Liver (tissue), 9 donors: ENCODE data around the gene POGZ. TPM values are rescaled to one million over a fixed set of nuclear protein-coding genes. Genes with fewer than 3 reads are reported as not detected.

Experiments used
- DNase-seq: peaks from one replicate; pipeline ENCODE4 v3.0.0-alpha.2; 2017; ENCODE audit warnings: low spot score
- H3K27ac ChIP-seq, 2 donors: one replicate each; pipeline ENCODE4 v1.7.0; 2013; ENCODE audit warnings: inconsistent platforms in 2 of 2, low read length in 2 of 2, control low read depth in 1 of 2, low read depth in 1 of 2, mild to moderate bottlenecking in 1 of 2
- H3K27me3 ChIP-seq, 4 donors: one replicate each; pipeline versions ENCODE4 v1.6.1 to v1.7.0; 2013; ENCODE audit warnings: low read length in 3 of 4, inconsistent platforms in 1 of 4, mild to moderate bottlenecking in 1 of 4, moderate library complexity in 1 of 4; ENCODE audit not compliant: control insufficient read depth in 4 of 4, insufficient read depth in 4 of 4
- H3K36me3 ChIP-seq, 4 donors: one replicate each; pipeline versions ENCODE4 v1.6.1 to v1.7.0; 2013; ENCODE audit warnings: low read length in 3 of 4, mild to moderate bottlenecking in 3 of 4, low read depth in 1 of 4, moderate library complexity in 1 of 4; ENCODE audit not compliant: control insufficient read depth in 4 of 4, insufficient read depth in 3 of 4
- H3K4me1 ChIP-seq, 4 donors: one replicate each; pipeline versions ENCODE4 v1.6.1 to v1.7.0; 2013; ENCODE audit warnings: low read length in 3 of 4, mild to moderate bottlenecking in 3 of 4, moderate library complexity in 1 of 4; ENCODE audit not compliant: control insufficient read depth in 4 of 4, insufficient read depth in 4 of 4
- H3K4me3 ChIP-seq, 3 donors: one replicate each; pipeline versions ENCODE4 v1.6.1 to v1.7.0; 2013; ENCODE audit warnings: low read length in 3 of 3, control low read depth in 1 of 3, low read depth in 1 of 3, mild to moderate bottlenecking in 1 of 3
- H3K9ac ChIP-seq, 2 donors: one replicate each; pipeline ENCODE4 v1.7.0; 2013; ENCODE audit warnings: low read length in 2 of 2, mild to moderate bottlenecking in 2 of 2, moderate library complexity in 2 of 2, control low read depth in 1 of 2, low read depth in 1 of 2
- H3K9me3 ChIP-seq, 4 donors: one replicate each; pipeline versions ENCODE4 v1.6.1 to v1.7.0; 2013; ENCODE audit warnings: low read length in 3 of 4; ENCODE audit not compliant: control insufficient read depth in 4 of 4
- ATF3 ChIP-seq: IDR thresholded peaks from 2 replicates; pipeline ENCODE4 v1.6.1; 2016; ENCODE audit warnings: antibody characterized with exemption
- CTCF ChIP-seq: fragments of 150-350 bp; IDR thresholded peaks from 2 replicates; pipeline ENCODE4 v1.5.1; 2017; ENCODE audit warnings: improper control_type of control experiment, low read depth, low read length; ENCODE audit not compliant: missing input control
- EGR1 ChIP-seq, 2 donors: IDR thresholded peaks; 2 replicates each; pipeline ENCODE4 v1.6.1; 2016 to 2018; ENCODE audit warnings: antibody characterized with exemption in 2 of 2, low read depth in 2 of 2
- FOXA1 ChIP-seq: IDR thresholded peaks from 2 replicates; pipeline ENCODE4 v1.6.1; 2016; ENCODE audit warnings: antibody characterized with exemption
- GABPA ChIP-seq, 2 donors: IDR thresholded peaks in 1 of 2; conservative IDR thresholded peaks in 1 of 2; 2 replicates each; pipeline ENCODE4 v1.6.1; 2016; ENCODE audit warnings: antibody characterized with exemption in 2 of 2, mild to moderate bottlenecking in 1 of 2, moderate library complexity in 1 of 2
- HNF4G ChIP-seq: IDR thresholded peaks from 2 replicates; pipeline ENCODE4 v1.6.1; 2016; ENCODE audit warnings: antibody characterized with exemption
- JUND ChIP-seq, 2 donors: IDR thresholded peaks; 2 replicates each; pipeline ENCODE4 v1.6.1; 2016; ENCODE audit warnings: antibody characterized with exemption in 2 of 2
- MAX ChIP-seq: IDR thresholded peaks from 2 replicates; pipeline ENCODE4 v1.6.1; 2016; ENCODE audit warnings: antibody characterized with exemption
- REST ChIP-seq: IDR thresholded peaks from 2 replicates; pipeline ENCODE4 v1.6.1; 2016; ENCODE audit warnings: antibody characterized with exemption, mild to moderate bottlenecking
- SP1 ChIP-seq: IDR thresholded peaks from 2 replicates; pipeline ENCODE4 v1.6.1; 2018; ENCODE audit warnings: antibody characterized with exemption, mild to moderate bottlenecking
- TAF1 ChIP-seq: conservative IDR thresholded peaks from 2 replicates; pipeline ENCODE4 v1.6.1; 2016; ENCODE audit warnings: antibody characterized with exemption, mild to moderate bottlenecking
- ZBTB33 ChIP-seq: IDR thresholded peaks from 2 replicates; pipeline ENCODE4 v1.6.1; 2016; ENCODE audit warnings: antibody characterized with exemption
- WGBS: extraction: QIAGEN DNeasy Blood & Tissue Kit; methylation state at CpG from one replicate; pipeline ENCODE4 v1.1.7; 2013; 5-methylcytosine and 5-hydroxymethylcytosine counted together
- polyA plus RNA-seq, 2 donors: library from polyadenylated mRNA; stranded (reverse) in 1 of 2; unstranded in 1 of 2; fragments of 200-250 nt in 1 of 2; fragments of >200 nt in 1 of 2; fragmentation: Nextera tagmentation in 1 of 2; extraction: Ambion mirVana in 1 of 2; gene quantifications; one replicate each; pipeline versions ENCODE4 v1.2.1 to v1.2.3, GENCODE V29; 2013 to 2015
- total RNA-seq, 2 donors: library from RNA; depleted of rRNA; stranded (reverse); fragments of >200 nt; gene quantifications; one replicate each; pipeline ENCODE4 v1.2.3, GENCODE V29; 2014
- donor health status: healthy.
- donor health status: healthy.
- donor health status: healthy.
- donor health status: healthy.
- donor health status: healthy.

Gene POGZ
- total and polyA plus RNA-seq, 4 donors = 7.7 to 30.1 (median 17.3) TPM

GRCh38 chr1:151479462-151479861 is 20.2 kb upstream of the POGZ start (continued):
- no peak for TF ChIP-seq GABPA (IDR thresholded peaks at IDR 0.05 in 1 of 2, conservative IDR thresholded peaks at IDR 0.05 in 1 of 2)
- no peak for TF ChIP-seq HNF4G
- TF ChIP-seq SP1 = no peak
- no peak for TF ChIP-seq EGR1 (IDR thresholded peaks at IDR 0.05; ENCODE audit: low read depth in 2 of 2)
- TF ChIP-seq ZBTB33 = no peak

- Histone ChIP-seq H3K27ac (no peak overlapping the region), H3K4me1 (no peaks in the 10 kb centered on the region), H3K9me3 (peaks cover 0 to 6% (median 0%) of the 10 kb centered on the region in 4 donors), H3K36me3 (no peaks in the 10 kb centered on the region), H3K4me3 (no peak overlapping the region), H3K27me3 (no peaks in the 10 kb centered on the region), H3K9ac (no peak overlapping the region)
- WGBS = 87% methylated on average over 2 of the region's 2 CpGs
- TF ChIP-seq TAF1 = no peak
- TF ChIP-seq REST = no peak
- no peak for TF ChIP-seq FOXA1
- no peak for TF ChIP-seq CTCF
- no peak for TF ChIP-seq ATF3
- TF ChIP-seq JUND (IDR thresholded peaks at IDR 0.05) = no peak
- TF ChIP-seq SP1 = no peak
- DNase-seq = no peak
Measured at GRCh38 chr1:151478923-151479322, 19.6 kb upstream of the POGZ start.

GRCh38 chr1:151478140-151478812 is 19.0 kb upstream of the POGZ start:
- H3K4me1 ChIP-seq = no peaks in the 10 kb centered on the region
- TF ChIP-seq TAF1 (no peak), EGR1 (IDR thresholded peaks at IDR 0.05; ENCODE audit: low read depth in 2 of 2) (no peak), MAX (no peak)
- WGBS = 86% methylated on average over 1 of the region's 1 CpG
- H3K4me3 ChIP-seq = no peak overlapping the region
- peaks cover 0 to 6% (median 0%) of the 10 kb centered on the region in 4 donors for H3K9me3 ChIP-seq
- H3K27ac ChIP-seq = no peak overlapping the region
- peaks cover 0 to under 1% (median 0%) of the 10 kb centered on the region in 4 donors for H3K36me3 ChIP-seq
- DNase-seq = no peak
- H3K9ac ChIP-seq = no peak overlapping the region
- H3K27me3 ChIP-seq = no peaks in the 10 kb centered on the region
